T-helper 17 cell (primary cell): ENCODE results near the gene RXRA. TPM values are rescaled to one million over a fixed set of nuclear protein-coding genes. Genes with fewer than 3 reads are reported as not detected.

Experiments used
- ATAC-seq: fragments of 150-1000 bp; cut with Tn5 transposase; 2 replicates; pipeline ENCODE4 v1.10.0; 2021; ENCODE audit warnings: mild to moderate bottlenecking, moderate library complexity
- DNase-seq, 3 donors: peaks; one replicate each; pipeline versions ENCODE4 v3.0.0 to v3.0.0-alpha.2; 2020 to 2021
- H3K9me3 ChIP-seq: one replicate; pipeline ENCODE4 v1.7.0; 2013; ENCODE audit warnings: low read length, mild to moderate bottlenecking; ENCODE audit not compliant: control insufficient read depth, poor library complexity, severe bottlenecking
- H3K27ac Mint-ChIP-seq: one replicate; pipeline ENCODE4 v1.8.0; 2022; ENCODE audit warnings: mild to moderate bottlenecking, moderate library complexity, mixed read lengths
- H3K27me3 Mint-ChIP-seq: one replicate; pipeline ENCODE4 v1.8.0; 2022; ENCODE audit warnings: mixed read lengths
- H3K36me3 Mint-ChIP-seq: one replicate; pipeline ENCODE4 v1.8.0; 2022; ENCODE audit warnings: low read depth, mixed read lengths
- H3K4me1 Mint-ChIP-seq: one replicate; pipeline ENCODE4 v1.8.0; 2022; ENCODE audit warnings: mild to moderate bottlenecking, mixed read lengths
- H3K4me3 Mint-ChIP-seq: one replicate; pipeline ENCODE4 v1.8.0; 2022; ENCODE audit warnings: mild to moderate bottlenecking, moderate library complexity, mixed read lengths
- total RNA-seq, 4 donors: library from RNA in 2 of 4; stranded (reverse) in 2 of 4; gene quantifications; one replicate each; pipeline ENCODE4 v1.2.3 and lab custom pipeline; 2022 to 2026

Gene RXRA
- total RNA-seq, 2 donors from 2014 or later = 7.5 to 10.6 TPM

- H3K4me3 Mint-ChIP-seq = no peak overlapping the region
- no peaks in the 10 kb centered on the region for H3K27me3 Mint-ChIP-seq
- H3K27ac Mint-ChIP-seq = peak overlapping the region; percentile 94
- DNase-seq = no peak
- ATAC-seq = no peak
- no peaks in the 10 kb centered on the region for H3K36me3 Mint-ChIP-seq
- H3K4me1 Mint-ChIP-seq = peaks cover 40% of the 10 kb centered on the region
- H3K9me3 ChIP-seq = no peaks in the 10 kb centered on the region
Observed at GRCh38 chr9:134395002-134395517, 68.8 kb downstream of the RXRA start.

GRCh38 chr9:134395737-134396257, 69.5 kb downstream of the RXRA start:
- Mint-ChIP-seq H3K27ac (peak overlapping the region; percentile 94), H3K27me3 (no peaks in the 10 kb centered on the region), H3K4me3 (peak overlapping the region; percentile 91), H3K4me1 (peaks cover 35% of the 10 kb centered on the region), H3K36me3 (no peaks in the 10 kb centered on the region)
- no peaks in the 10 kb centered on the region for H3K9me3 ChIP-seq
- no peak for ATAC-seq
- DNase-seq = no peak

GRCh38 chr9:134396258-134396742, 70.0 kb downstream of the RXRA start:
- no peaks in the 10 kb centered on the region for H3K36me3 Mint-ChIP-seq
- no peaks in the 10 kb centered on the region for H3K9me3 ChIP-seq
- no peaks in the 10 kb centered on the region for H3K27me3 Mint-ChIP-seq
- peaks cover 31% of the 10 kb centered on the region for H3K4me1 Mint-ChIP-seq
- ATAC-seq (no peak), DNase-seq (peak in 2 of 3 donors; percentile 35 to 42)
- peak overlapping the region; percentile 91 for H3K4me3 Mint-ChIP-seq
- peak overlapping the region; percentile 94 for H3K27ac Mint-ChIP-seq

- DNase-seq = peak; percentile 33 to 58 (median 51)
- peak; percentile 53 for ATAC-seq
- Mint-ChIP-seq H3K27ac (peak overlapping the region; percentile 94), H3K36me3 (no peaks in the 10 kb centered on the region), H3K27me3 (no peaks in the 10 kb centered on the region), H3K4me1 (peaks cover 30% of the 10 kb centered on the region), H3K4me3 (peak overlapping the region; percentile 91)
- no peaks in the 10 kb centered on the region for H3K9me3 ChIP-seq
Observed at GRCh38 chr9:134396825-134397224, 70.6 kb downstream of the RXRA start.

- H3K4me1 Mint-ChIP-seq = peaks cover 27% of the 10 kb centered on the region
- H3K9me3 ChIP-seq = no peaks in the 10 kb centered on the region
- H3K27me3 Mint-ChIP-seq = no peaks in the 10 kb centered on the region
- H3K27ac Mint-ChIP-seq = peak overlapping the region; percentile 32
- no peak overlapping the region for H3K4me3 Mint-ChIP-seq
- no peak for DNase-seq
- no peaks in the 10 kb centered on the region for H3K36me3 Mint-ChIP-seq
- no peak for ATAC-seq
Observed at GRCh38 chr9:134398756-134399155, 72.5 kb downstream of the RXRA start.

- Mint-ChIP-seq H3K4me3 (no peak overlapping the region), H3K36me3 (no peaks in the 10 kb centered on the region), H3K27ac (peak overlapping the region; percentile 32), H3K27me3 (no peaks in the 10 kb centered on the region), H3K4me1 (peaks cover 34% of the 10 kb centered on the region)
- ATAC-seq (no peak), DNase-seq (no peak)
- H3K9me3 ChIP-seq = no peaks in the 10 kb centered on the region
Observed at GRCh38 chr9:134399435-134400056, 73.3 kb downstream of the RXRA start.

GRCh38 chr9:134400283-134400682, 74.0 kb downstream of the RXRA start:
- no peaks in the 10 kb centered on the region for H3K9me3 ChIP-seq
- no peak for DNase-seq
- no peak overlapping the region for H3K4me3 Mint-ChIP-seq
- ATAC-seq = no peak
- no peak overlapping the region for H3K27ac Mint-ChIP-seq
- peaks cover 37% of the 10 kb centered on the region for H3K4me1 Mint-ChIP-seq
- no peaks in the 10 kb centered on the region for H3K27me3 Mint-ChIP-seq
- no peaks in the 10 kb centered on the region for H3K36me3 Mint-ChIP-seq

- DNase-seq (no peak), ATAC-seq (no peak)
- Mint-ChIP-seq H3K4me3 (no peak overlapping the region), H3K27ac (no peak overlapping the region), H3K36me3 (no peaks in the 10 kb centered on the region), H3K4me1 (peaks cover 37% of the 10 kb centered on the region), H3K27me3 (no peaks in the 10 kb centered on the region)
- H3K9me3 ChIP-seq = no peaks in the 10 kb centered on the region
Observed at GRCh38 chr9:134401391-134401790, 75.1 kb downstream of the RXRA start.

GRCh38 chr9:134402182-134402581, 75.9 kb downstream of the RXRA start:
- peaks cover 34% of the 10 kb centered on the region for H3K4me1 Mint-ChIP-seq
- H3K27me3 Mint-ChIP-seq = no peaks in the 10 kb centered on the region
- H3K4me3 Mint-ChIP-seq = no peak overlapping the region
- ATAC-seq (no peak), DNase-seq (no peak)
- H3K9me3 ChIP-seq = no peaks in the 10 kb centered on the region
- no peak overlapping the region for H3K27ac Mint-ChIP-seq
- no peaks in the 10 kb centered on the region for H3K36me3 Mint-ChIP-seq

GRCh38 chr9:134403292-134403681, 77.0 kb downstream of the RXRA start:
- DNase-seq = no peak
- no peaks in the 10 kb centered on the region for H3K9me3 ChIP-seq
- Mint-ChIP-seq H3K4me1 (peaks cover 28% of the 10 kb centered on the region), H3K36me3 (no peaks in the 10 kb centered on the region), H3K27me3 (no peaks in the 10 kb centered on the region), H3K4me3 (peak overlapping the region; percentile 74), H3K27ac (peak overlapping the region; percentile 71)
- ATAC-seq = no peak

- Mint-ChIP-seq H3K4me3 (peak overlapping the region; percentile 74), H3K27ac (peak overlapping the region; percentile 71), H3K36me3 (no peaks in the 10 kb centered on the region), H3K4me1 (peaks cover 25% of the 10 kb centered on the region), H3K27me3 (no peaks in the 10 kb centered on the region)
- ATAC-seq = peak; percentile 44
- peak in 1 of 3 donors; percentile 28 for DNase-seq
- H3K9me3 ChIP-seq = no peaks in the 10 kb centered on the region
Observed at GRCh38 chr9:134403682-134404301, 77.5 kb downstream of the RXRA start.

- Mint-ChIP-seq H3K4me3 (peak overlapping the region; percentile 74), H3K27me3 (no peaks in the 10 kb centered on the region), H3K4me1 (peaks cover 26% of the 10 kb centered on the region), H3K36me3 (no peaks in the 10 kb centered on the region), H3K27ac (peak overlapping the region; percentile 71)
- ATAC-seq (no peak), DNase-seq (no peak)
- no peaks in the 10 kb centered on the region for H3K9me3 ChIP-seq
Observed at GRCh38 chr9:134404376-134405358, 78.4 kb downstream of the RXRA start.

- no peaks in the 10 kb centered on the region for H3K27me3 Mint-ChIP-seq
- peak overlapping the region; percentile 82 for H3K4me3 Mint-ChIP-seq
- ATAC-seq (no peak), DNase-seq (no peak)
- no peaks in the 10 kb centered on the region for H3K9me3 ChIP-seq
- peak overlapping the region; percentile 65 for H3K27ac Mint-ChIP-seq
- peaks cover 31% of the 10 kb centered on the region for H3K4me1 Mint-ChIP-seq
- H3K36me3 Mint-ChIP-seq = no peaks in the 10 kb centered on the region
Observed at GRCh38 chr9:134405527-134405926, 79.3 kb downstream of the RXRA start.
